ENCODE results near the gene PPM1G. TPM values are rescaled to one million over a fixed set of nuclear protein-coding genes. Genes with fewer than 3 reads are reported as not detected.

Gene PPM1G
- total RNA-seq, 1 donor from 2014 or later, result 51.8 TPM

GRCh38 chr2:27336173-27336572 is 73.2 kb downstream of the PPM1G start:
- Histone ChIP-seq H3K27ac (no peak overlapping the region), H3K4me1 (no peaks in the 10 kb centered on the region), H3K27me3 (no peaks in the 10 kb centered on the region), H3K4me3 (no peak overlapping the region), H3K36me3 (peaks cover 97% of the 10 kb centered on the region), H3K9me3 (no peaks in the 10 kb centered on the region)
- no peak for TF ChIP-seq CTCF (IDR thresholded peaks at IDR 0.05)
- intact Hi-C loops (cut with DNase I), result no loop called here
- DNase-seq, result no peak
- ATAC-seq, result no peak

- peak; percentile 26 for ATAC-seq
- peaks cover 95% of the 10 kb centered on the region for H3K36me3 ChIP-seq
- intact Hi-C loops (cut with DNase I), result no loop called here
- no peak for TF ChIP-seq CTCF (IDR thresholded peaks at IDR 0.05)
- H3K27ac ChIP-seq, result no peak overlapping the region
- no peaks in the 10 kb centered on the region for H3K9me3 ChIP-seq
- no peaks in the 10 kb centered on the region for H3K27me3 ChIP-seq
- DNase-seq, result no peak
- no peak overlapping the region for H3K4me3 ChIP-seq
- H3K4me1 ChIP-seq, result no peaks in the 10 kb centered on the region
Measured at GRCh38 chr2:27335311-27335710, 74.1 kb downstream of the PPM1G start.

Other genes starting within 250 kb of the PPM1G start
- gene ATRAID, start 197.6 kb downstream of the PPM1G start, total RNA-seq, result 102 TPM
- 24.5 TPM for gene SLC5A6, start 197.3 kb downstream of the PPM1G start, total RNA-seq
- gene CAD, start 192.2 kb downstream of the PPM1G start, total RNA-seq, result 27.1 TPM
- 0.58 TPM for gene SLC30A3, start 146.5 kb downstream of the PPM1G start, total RNA-seq
- not detected for gene DNAJC5G, start 134.2 kb downstream of the PPM1G start, total RNA-seq
- not detected for gene TRIM54, start 127.2 kb downstream of the PPM1G start, total RNA-seq
- 2.8 TPM for gene UCN, start 101.1 kb downstream of the PPM1G start, total RNA-seq
- 80.4 TPM for gene MPV17, start 86.5 kb downstream of the PPM1G start, total RNA-seq
- 54.4 TPM for gene GTF3C2, start 52.8 kb downstream of the PPM1G start, total RNA-seq
- 35.0 TPM for gene EIF2B4, start 39.3 kb downstream of the PPM1G start, total RNA-seq
- 97.6 TPM for gene SNX17, start 39.0 kb downstream of the PPM1G start, total RNA-seq
- gene ZNF513, start 28.9 kb downstream of the PPM1G start, total RNA-seq, result 14.2 TPM
- 75.8 TPM for gene NRBP1, start 19.0 kb upstream of the PPM1G start, total RNA-seq
- 22.5 TPM for gene KRTCAP3, start 32.8 kb upstream of the PPM1G start, total RNA-seq
- gene IFT172, start 80.2 kb upstream of the PPM1G start, total RNA-seq, result 19.2 TPM
- 2.0 TPM for gene FNDC4, start 85.6 kb upstream of the PPM1G start, total RNA-seq
- not detected for gene GCKR, start 87.2 kb upstream of the PPM1G start, total RNA-seq
- 30.8 TPM for gene ZNF512, start 173.5 kb upstream of the PPM1G start, total RNA-seq
- 4.2 TPM for gene CCDC121, start 219.4 kb upstream of the PPM1G start, total RNA-seq
- gene GPN1, start 219.5 kb upstream of the PPM1G start, total RNA-seq, result 23.4 TPM